ENCODE results near the gene KIF3C.

GRCh38 chr2:25939257-25939668 lies 43.0 kb downstream of the KIF3C start:
- TF ChIP-seq POLR2A (IDR thresholded peaks at IDR 0.05; ENCODE audit: extremely low read depth, insufficient read length) (no peak), MAX (IDR thresholded peaks at IDR 0.05; ENCODE audit: low read depth, low read length) (no peak), CTCF (IDR thresholded peaks at IDR 0.05; ENCODE audit: low read depth, low read length) (no peak), MYC (IDR thresholded peaks at IDR 0.05; ENCODE audit: low read depth, low read length) (no peak)
